ENCODE results near the gene CCDC40.

The CCDC40 gene

GRCh38 chr17:80116921-80117380 is 80.5 kb downstream of the CCDC40 start:
- no peak for TF ChIP-seq ZNF274 (IDR thresholded peaks at IDR 0.05; ENCODE audit: low read depth, low read length)
- no peak overlapping the region for H3K4me3 ChIP-seq (ENCODE audit: low read length)

DNA sequence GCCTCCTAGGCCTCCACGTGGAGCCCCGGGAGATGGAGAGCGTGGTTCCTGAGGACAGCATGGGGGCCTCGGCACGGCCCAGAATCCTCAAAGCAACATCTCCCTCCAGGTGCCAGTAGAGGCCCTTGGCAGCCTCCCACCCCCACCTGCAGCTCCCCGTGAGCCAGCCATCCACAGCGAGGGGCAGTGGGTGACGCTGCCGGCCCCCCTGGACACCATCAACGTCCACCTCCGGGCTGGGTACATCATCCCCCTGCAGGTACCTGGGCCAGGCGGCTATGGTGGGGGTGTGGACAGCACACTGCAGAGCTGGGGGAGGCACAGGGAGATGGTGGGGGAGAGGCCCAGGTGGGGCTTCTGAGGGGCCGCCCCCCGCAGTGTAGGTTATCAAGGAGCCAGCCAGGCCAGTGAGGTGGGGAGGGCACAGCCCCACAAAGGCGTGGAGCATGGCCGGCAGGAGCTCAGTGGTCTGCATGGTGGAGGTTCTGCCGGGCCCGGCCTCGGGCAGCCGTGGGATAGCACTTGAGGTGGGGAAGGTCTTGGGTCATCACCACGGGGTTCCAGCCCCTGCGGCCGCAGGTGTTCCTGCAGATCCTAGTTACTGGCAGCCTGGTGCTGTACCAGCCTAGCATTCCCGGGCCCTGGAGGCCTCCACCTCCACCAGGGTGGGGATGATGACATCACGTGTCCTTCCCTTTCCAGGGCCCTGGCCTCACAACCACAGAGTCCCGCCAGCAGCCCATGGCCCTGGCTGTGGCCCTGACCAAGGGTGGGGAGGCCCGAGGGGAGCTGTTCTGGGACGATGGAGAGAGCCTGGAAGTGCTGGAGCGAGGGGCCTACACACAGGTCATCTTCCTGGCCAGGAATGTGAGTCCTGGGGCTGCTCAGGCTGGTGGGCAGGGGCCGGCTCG is 81.3 kb downstream of the CCDC40 start:
- TF ChIP-seq ZNF274 (IDR thresholded peaks at IDR 0.05; ENCODE audit: low read depth, low read length), result no peak
- no peak overlapping the region for H3K4me3 ChIP-seq (ENCODE audit: low read length)

DNA sequence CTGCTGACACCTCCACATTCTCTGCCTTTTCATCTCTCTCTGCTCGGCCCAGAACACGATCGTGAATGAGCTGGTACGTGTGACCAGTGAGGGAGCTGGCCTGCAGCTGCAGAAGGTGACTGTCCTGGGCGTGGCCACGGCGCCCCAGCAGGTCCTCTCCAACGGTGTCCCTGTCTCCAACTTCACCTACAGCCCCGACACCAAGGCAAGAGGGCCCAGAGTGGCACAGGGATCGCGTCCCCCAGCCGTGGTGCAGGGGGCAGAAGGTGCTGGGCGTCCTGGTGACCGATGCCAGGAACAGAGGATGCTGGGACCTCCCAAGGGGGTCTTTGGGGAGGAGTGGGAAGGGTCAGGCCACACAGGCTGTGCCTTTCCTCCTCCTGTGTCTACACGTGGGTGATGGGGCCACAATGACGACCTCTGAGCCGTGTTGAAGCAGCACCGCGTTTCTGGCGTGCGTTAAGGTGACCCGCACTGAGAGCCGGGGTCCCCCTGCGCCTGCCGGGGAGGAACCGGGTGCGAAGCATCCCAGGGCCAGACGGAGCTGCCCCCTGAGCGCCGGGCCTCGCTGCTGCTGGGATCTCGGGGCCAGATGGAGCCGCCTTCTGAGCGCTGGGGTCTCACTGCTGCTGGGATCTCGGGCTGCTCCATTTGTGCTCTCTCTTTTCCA is 82.3 kb downstream of the CCDC40 start:
- no peak for TF ChIP-seq ZNF274 (IDR thresholded peaks at IDR 0.05; ENCODE audit: low read depth, low read length)
- H3K4me3 ChIP-seq (ENCODE audit: low read length), result no peak overlapping the region

DNA sequence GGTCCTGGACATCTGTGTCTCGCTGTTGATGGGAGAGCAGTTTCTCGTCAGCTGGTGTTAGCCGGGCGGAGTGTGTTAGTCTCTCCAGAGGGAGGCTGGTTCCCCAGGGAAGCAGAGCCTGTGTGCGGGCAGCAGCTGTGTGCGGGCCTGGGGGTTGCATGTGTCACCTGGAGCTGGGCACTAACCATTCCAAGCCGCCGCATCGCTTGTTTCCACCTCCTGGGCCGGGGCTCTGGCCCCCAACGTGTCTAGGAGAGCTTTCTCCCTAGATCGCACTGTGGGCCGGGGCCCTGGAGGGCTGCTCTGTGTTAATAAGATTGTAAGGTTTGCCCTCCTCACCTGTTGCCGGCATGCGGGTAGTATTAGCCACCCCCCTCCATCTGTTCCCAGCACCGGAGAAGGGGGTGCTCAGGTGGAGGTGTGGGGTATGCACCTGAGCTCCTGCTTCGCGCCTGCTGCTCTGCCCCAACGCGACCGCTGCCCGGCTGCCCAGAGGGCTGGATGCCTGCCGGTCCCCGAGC is 82.9 kb downstream of the CCDC40 start:
- H3K4me3 ChIP-seq (ENCODE audit: low read length), result no peak overlapping the region
- no peak for TF ChIP-seq ZNF274 (IDR thresholded peaks at IDR 0.05; ENCODE audit: low read depth, low read length)

- no peak overlapping the region for H3K4me3 ChIP-seq (ENCODE audit: low read length)
- TF ChIP-seq ZNF274 (IDR thresholded peaks at IDR 0.05; ENCODE audit: low read depth, low read length), result no peak
Measured at GRCh38 chr17:80119839-80120238, 83.4 kb downstream of the CCDC40 start.

DNA sequence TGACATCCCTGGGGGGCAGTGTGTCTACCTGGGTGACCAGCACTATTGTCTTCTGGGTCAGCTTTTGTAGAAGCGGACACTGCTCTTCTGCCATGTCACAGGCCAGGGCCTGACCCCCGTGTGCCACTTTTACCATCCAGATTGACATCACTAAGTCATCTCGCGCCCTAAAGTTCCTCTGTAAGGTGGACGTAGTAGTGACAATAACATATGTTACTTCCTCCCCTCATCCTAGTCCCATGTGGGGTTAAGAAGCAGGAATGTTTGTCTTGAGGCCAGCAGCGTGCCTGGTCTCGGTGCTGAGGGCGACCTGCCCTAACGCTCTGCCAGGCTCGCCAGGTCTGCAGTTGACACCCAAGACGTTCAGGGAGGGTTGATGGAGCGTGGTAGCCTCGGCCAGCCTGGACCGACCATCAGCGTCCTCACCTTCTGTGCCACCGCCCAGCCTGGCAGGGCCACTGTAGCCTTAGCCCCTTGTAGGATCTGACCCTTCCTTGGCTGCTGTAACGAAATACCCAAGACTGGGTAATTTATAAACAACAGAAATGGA is 85.7 kb downstream of the CCDC40 start:
- no peak overlapping the region for H3K4me3 ChIP-seq (ENCODE audit: low read length)
- no peak for TF ChIP-seq ZNF274 (IDR thresholded peaks at IDR 0.05; ENCODE audit: low read depth, low read length)

DNA sequence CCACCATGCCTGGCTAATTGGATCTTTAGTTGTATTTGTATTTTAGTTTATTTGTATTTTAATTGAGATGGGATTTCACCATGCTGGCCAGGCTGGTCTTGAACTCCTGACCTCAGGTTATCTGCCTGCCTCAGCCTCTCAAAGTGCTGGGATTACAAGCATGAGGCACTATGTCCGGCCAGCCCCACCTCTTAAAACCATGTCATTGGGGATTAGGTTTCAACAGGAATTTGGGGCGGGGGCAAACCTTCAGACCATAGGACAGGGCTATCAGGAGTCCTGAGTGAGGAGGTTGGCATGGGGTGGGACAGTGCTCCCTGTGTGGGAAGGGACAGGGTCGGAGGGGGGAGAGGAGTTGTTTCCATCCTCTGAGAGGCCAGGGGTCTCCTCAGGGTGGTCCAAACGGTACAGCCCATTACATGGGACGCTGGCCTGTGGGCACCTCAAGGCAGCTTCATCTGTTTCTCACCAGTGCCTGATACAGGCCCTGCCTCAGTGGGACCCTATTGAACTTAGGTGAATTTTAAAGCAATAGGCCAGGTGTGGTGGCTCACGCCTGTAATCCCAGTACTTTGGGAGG is 86.6 kb downstream of the CCDC40 start:
- no peak for TF ChIP-seq ZNF274 (IDR thresholded peaks at IDR 0.05; ENCODE audit: low read depth, low read length)
- H3K4me3 ChIP-seq (ENCODE audit: low read length), result no peak overlapping the region

DNA sequence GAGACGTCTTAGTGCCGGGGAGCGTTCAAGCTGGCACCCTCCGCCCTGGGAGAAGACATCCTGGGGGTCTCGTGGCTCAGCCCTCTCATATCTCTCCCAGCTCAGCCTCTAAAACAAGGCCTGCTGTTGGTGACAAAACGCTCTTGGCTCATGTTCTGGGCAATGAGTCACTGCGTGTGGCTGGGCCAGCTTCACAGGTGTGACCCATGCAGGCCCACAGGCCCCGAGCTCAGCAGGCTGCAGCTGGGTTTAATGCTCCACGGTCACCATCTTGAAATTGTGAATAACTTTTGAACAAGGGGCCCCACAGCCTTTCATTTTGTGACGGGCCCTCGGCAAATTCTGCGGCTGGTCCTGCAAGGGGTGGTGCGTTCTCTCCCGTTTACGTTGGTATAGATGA is 87.3 kb downstream of the CCDC40 start:
- no peak for TF ChIP-seq ZNF274 (IDR thresholded peaks at IDR 0.05; ENCODE audit: low read depth, low read length)
- no peak overlapping the region for H3K4me3 ChIP-seq (ENCODE audit: low read length)

GRCh38 chr17:80124351-80124981 is 88.0 kb downstream of the CCDC40 start:
- H3K4me3 ChIP-seq (ENCODE audit: low read length), result no peak overlapping the region
- no peak for TF ChIP-seq ZNF274 (IDR thresholded peaks at IDR 0.05; ENCODE audit: low read depth, low read length)

DNA sequence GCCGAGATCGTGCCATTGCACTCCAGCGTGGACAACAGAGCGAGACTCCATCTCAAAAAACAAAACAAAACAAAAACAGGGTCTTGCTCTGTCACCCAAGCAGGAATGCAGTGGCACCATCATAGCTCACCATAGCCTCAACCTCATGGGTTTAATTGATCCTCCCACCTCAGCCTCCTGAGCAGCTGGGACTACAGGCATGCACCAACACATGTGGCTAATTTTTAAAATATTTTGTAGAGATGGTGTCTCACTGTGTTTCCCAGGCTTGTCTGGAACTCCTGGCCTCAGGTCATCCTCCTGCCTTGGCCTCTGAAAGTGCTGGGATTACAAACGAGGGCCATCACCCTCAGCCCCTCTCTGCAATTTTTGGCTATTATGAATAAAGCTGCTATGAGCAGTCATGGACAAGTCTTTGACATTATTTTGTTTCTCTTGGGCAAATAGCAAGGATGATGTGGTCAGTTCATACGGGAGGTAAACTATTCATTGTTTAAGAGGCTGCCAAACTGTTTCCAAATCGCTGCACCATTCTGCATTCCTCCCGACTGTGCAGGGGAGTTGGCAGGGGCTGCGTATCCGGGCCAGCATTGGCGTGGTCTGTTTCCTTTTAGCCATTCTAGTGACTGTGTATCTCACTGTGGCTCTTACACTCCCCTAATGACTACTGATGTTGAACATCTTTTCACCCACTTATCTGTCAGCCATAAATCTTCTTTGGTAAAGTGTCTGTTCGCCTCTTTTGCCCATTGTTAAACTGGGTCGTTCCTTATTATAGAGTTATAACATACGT is 89.4 kb downstream of the CCDC40 start:
- no peak for TF ChIP-seq ZNF274 (IDR thresholded peaks at IDR 0.05; ENCODE audit: low read depth, low read length)
- no peak overlapping the region for H3K4me3 ChIP-seq (ENCODE audit: low read length)

- no peak for TF ChIP-seq ZNF274 (IDR thresholded peaks at IDR 0.05; ENCODE audit: low read depth, low read length)
- H3K4me3 ChIP-seq (ENCODE audit: low read length), result no peak overlapping the region
Measured at GRCh38 chr17:80126449-80126715, 89.9 kb downstream of the CCDC40 start.

DNA sequence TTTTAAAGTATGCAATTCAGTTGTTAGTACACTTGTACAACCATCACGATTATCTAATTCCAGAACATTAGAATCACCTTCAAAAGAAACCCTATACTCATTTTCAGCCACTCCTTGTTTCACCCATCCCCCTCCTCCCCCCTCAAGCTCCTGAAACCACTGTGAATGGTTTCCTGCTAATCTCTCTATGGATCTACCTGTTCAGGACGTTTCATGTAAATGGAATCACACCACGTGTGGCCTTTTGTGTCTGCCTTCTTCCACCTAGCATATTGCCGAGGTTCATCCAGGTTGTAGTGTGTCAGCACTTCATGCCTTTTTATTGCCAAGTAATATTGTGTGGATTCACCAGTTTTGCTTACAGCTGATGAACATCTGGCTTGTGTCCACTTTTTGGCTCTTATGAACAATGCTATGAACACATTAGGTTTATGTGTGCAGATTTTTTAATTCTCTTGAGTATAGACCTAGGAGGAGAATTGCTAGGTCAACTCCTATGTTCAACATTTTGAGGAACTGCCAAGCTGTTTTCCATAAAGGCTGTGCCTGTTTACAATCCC is 92.6 kb downstream of the CCDC40 start:
- TF ChIP-seq ZNF274 (IDR thresholded peaks at IDR 0.05; ENCODE audit: low read depth, low read length), result no peak
- H3K4me3 ChIP-seq (ENCODE audit: low read length), result no peak overlapping the region

DNA sequence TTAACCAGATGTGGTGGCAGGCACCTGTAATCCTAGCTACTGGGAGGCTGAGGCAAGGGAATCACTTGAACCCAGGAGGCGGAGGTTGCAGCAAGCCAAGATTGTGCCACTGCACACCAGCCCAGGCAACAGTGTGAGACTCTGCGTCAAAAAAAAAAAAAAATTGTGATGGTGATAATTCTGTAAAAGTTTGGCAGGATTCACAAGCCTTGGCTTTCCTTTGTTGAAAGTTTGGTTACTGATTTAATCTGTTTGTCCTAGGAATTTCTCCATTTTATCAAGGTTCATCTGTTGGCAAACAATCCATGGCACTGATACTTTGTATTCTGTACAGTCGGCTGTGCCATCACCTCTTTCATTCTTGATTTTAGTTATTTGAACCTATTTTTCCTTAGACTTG is 94.5 kb downstream of the CCDC40 start:
- no peak overlapping the region for H3K4me3 ChIP-seq (ENCODE audit: low read length)
- TF ChIP-seq ZNF274 (IDR thresholded peaks at IDR 0.05; ENCODE audit: low read depth, low read length), result no peak
